HEK293T (cell line): ENCODE measurements around the gene LYVE1.

Source experiments
- ELF4 ChIP-seq: fragments of 450-650 bp; IDR thresholded peaks from 2 replicates; pipeline ENCODE4 v1.6.1; 2017; ENCODE audit warnings: antibody characterized with exemption
- HDGF ChIP-seq: fragments of 450-650 bp; IDR thresholded peaks from 2 replicates; pipeline ENCODE4 v1.6.1; 2017; ENCODE audit warnings: antibody characterized with exemption, borderline replicate concordance
- PKNOX1 ChIP-seq: fragments of 450-650 bp; IDR thresholded peaks from 2 replicates; pipeline ENCODE4 v1.6.1; 2016
- SP1 ChIP-seq: fragments of 450-650 bp; IDR thresholded peaks from 2 replicates; pipeline ENCODE4 v1.6.1; 2017
- SUZ12 ChIP-seq: fragments of 450-650 bp; IDR thresholded peaks from 2 replicates; pipeline ENCODE4 v1.6.1; 2016; ENCODE audit warnings: mild to moderate bottlenecking
- TARDBP ChIP-seq: fragments of 450-650 bp; IDR thresholded peaks from 2 replicates; pipeline ENCODE4 v1.6.1; 2016
- ZNF384 ChIP-seq: fragments of 450-650 bp; IDR thresholded peaks from 2 replicates; pipeline ENCODE4 v1.6.1; 2016

GRCh38 chr11:10541561-10541930 lies 26.9 kb downstream of the LYVE1 start:
- TF ChIP-seq ELF4 (no peak), ZNF384 (no peak), SUZ12 (no peak), HDGF (no peak), SP1 (no peak), PKNOX1 (no peak), TARDBP (no peak)
